A549 (cell line): ENCODE results near the gene MKRN1.
"Not testable (repeated sequence)": the region's sequence is repeated elsewhere in the genome, so short reads cannot be mapped to it uniquely, and the experiment has no call there.

Experiments used
- CHD4 ChIP-seq: fragments of 200-600 bp; sonication (generic); IDR thresholded peaks from 2 replicates; pipeline ENCODE4 v1.6.1; 2016; ENCODE audit warnings: antibody characterized with exemption, mild to moderate bottlenecking, borderline replicate concordance
- CTCF ChIP-seq: fragments of >200 bp; sonication (Bioruptor Twin); formaldehyde crosslinking; IDR thresholded peaks from 3 replicates; pipeline ENCODE4 v1.5.1; 2016
- FOSL2 ChIP-seq, 2 experiments: fragments of 450-650 bp in 1 of 2; fragments of >200 bp in 1 of 2; sonication (Bioruptor Twin) in 1 of 2; formaldehyde crosslinking; IDR thresholded peaks; 2 replicates each; pipeline versions ENCODE4 v1.5.0 to v1.6.1; 2016 to 2020; ENCODE audit warnings: mild to moderate bottlenecking in 1 of 2, moderate library complexity in 1 of 2
- MAFK ChIP-seq: fragments of 450-650 bp; IDR thresholded peaks from 2 replicates; pipeline ENCODE4 v1.6.1; 2014; ENCODE audit not compliant: partially characterized antibody
- NFE2L2 ChIP-seq: fragments of 150-350 bp; conservative IDR thresholded peaks from 2 replicates; pipeline ENCODE4 v1.6.1; 2014; ENCODE audit warnings: low read length
- NPAS2 ChIP-seq: fragments of 250-450 bp; sonication (Bioruptor Pico); IDR thresholded peaks from 2 replicates; pipeline ENCODE4 v1.8.0; 2022; ENCODE audit warnings: mild to moderate bottlenecking, moderate library complexity, borderline replicate concordance
- RAD21 ChIP-seq, 2 experiments: fragments of >200 bp in 1 of 2; sonication (Bioruptor Twin) in 1 of 2; formaldehyde crosslinking in 1 of 2; IDR thresholded peaks in 1 of 2; conservative IDR thresholded peaks in 1 of 2; 2 replicates in 1 of 2; 3 replicates in 1 of 2; pipeline ENCODE4 v1.6.1; 2012 to 2018; ENCODE audit warnings: inconsistent platforms in 1 of 2
- RCOR1 ChIP-seq: fragments of 150-350 bp; IDR thresholded peaks from 2 replicates; pipeline ENCODE4 v1.6.1; 2014; ENCODE audit warnings: antibody characterized with exemption, low read length, low read depth
- ZFP36 ChIP-seq: fragments of 450-650 bp; IDR thresholded peaks from 2 replicates; pipeline ENCODE4 v1.6.1; 2014; ENCODE audit warnings: borderline replicate concordance; ENCODE audit not compliant: partially characterized antibody
- ZNF302 ChIP-seq: fragments of 250-450 bp; sonication (Bioruptor Pico); IDR thresholded peaks from 2 replicates; pipeline ENCODE4 v1.9.0; 2021; ENCODE audit warnings: inconsistent platforms, mild to moderate bottlenecking, moderate library complexity
- TF ChIP-seq, protein P1 (sequence below): fragments of 450-650 bp; IDR thresholded peaks from 2 replicates; pipeline ENCODE4 v1.6.1; 2014; ENCODE audit warnings: antibody characterized with exemption

- not testable (repeated sequence) for TF ChIP-seq CTCF; CHD4; FOSL2 (IDR thresholded peaks at IDR 0.05); FOSL2 (CRISPR knock-in tag; IDR thresholded peaks at IDR 0.05); RAD21 (conservative IDR thresholded peaks at IDR 0.05 in 1 of 2, IDR thresholded peaks at IDR 0.05 in 1 of 2); NFE2L2; MAFK; ZNF302; NPAS2 (CRISPR knock-in tag); RCOR1; ZFP36
- TF ChIP-seq, protein P1, sequence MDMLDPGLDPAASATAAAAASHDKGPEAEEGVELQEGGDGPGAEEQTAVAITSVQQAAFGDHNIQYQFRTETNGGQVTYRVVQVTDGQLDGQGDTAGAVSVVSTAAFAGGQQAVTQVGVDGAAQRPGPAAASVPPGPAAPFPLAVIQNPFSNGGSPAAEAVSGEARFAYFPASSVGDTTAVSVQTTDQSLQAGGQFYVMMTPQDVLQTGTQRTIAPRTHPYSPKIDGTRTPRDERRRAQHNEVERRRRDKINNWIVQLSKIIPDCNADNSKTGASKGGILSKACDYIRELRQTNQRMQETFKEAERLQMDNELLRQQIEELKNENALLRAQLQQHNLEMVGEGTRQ = not testable (repeated sequence)
These were observed 63.5 kb downstream of the MKRN1 start for GRCh38 chr7:140415816-140416215.
